Dermis microvascular lymphatic vessel endothelial cell (primary cell): Measurements from ENCODE around the gene SPPL2B. TPM values are rescaled to one million over a fixed set of nuclear protein-coding genes. Genes with fewer than 3 reads are reported as not detected.

ENCODE experiments used
- DNase-seq, 2 donors: peaks; one replicate each; pipeline versions ENCODE4 v3.0.0 to v3.0.0-alpha.2; 2010; ENCODE audit warnings: low read depth in 2 of 2
- total RNA-seq: library from RNA; depleted of rRNA; stranded (reverse); fragments of >200 nt; gene quantifications from 2 replicates; pipeline ENCODE4 v1.2.1, GENCODE V29; 2014

Gene SPPL2B
- total RNA-seq, 1 donor from 2014 or later, result 13.9 TPM

DNA sequence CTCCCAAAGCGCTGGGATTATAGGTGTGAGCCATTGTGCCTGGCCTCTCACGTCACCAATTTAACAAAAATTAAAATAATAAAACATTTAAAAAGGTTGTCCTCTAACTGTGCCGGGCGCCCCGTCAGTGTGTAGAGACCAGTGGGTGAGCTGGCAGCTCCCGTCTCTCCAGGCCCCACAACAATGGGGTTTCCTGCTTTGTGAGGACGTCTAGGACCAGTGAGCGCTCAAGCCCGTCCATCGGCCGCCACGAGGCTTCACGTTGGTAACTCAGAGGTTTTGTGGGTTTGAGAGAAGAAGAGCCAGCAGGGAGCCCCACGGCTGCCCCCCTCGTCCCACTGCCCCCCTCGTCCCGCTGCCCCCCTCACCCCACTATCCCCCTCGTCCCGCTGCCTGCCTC lies 4.8 kb upstream of the SPPL2B start:
- DNase-seq, result no peak

DNA sequence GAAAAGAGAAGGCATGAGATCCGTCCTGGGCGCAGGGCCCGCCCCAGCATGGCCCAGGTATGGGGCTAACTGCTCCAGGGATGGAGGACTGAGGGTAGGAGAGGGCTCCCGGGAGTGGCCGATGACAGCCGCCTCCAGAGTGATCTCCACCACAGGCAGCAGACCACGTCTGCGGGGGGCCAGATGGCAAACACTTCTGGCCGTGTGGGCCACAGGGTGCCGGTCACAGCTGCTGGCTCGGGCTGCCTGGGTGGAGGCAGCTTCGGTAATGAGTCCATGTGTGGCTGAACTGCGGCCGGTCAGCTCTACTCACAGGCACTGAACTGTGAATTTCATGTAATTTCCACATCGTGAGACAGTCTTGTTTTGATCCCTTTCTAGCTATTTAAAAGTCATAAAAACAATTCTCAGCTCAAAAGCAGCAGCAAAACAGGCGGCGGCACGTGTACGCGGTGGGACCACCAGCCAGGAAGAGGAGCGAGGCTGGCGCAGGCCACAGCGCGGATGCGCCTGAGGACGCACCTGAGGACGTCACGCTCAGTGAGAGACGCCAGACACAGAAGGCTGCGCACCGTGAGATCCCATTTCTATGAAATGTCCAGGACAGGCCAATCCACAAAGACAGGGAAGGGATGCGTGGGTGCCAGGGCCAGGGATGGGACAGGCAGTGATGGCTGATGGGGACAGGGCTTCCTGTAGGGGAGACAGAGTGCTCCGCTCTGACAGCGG lies 4.1 kb upstream of the SPPL2B start:
- DNase-seq, result no peak

DNA sequence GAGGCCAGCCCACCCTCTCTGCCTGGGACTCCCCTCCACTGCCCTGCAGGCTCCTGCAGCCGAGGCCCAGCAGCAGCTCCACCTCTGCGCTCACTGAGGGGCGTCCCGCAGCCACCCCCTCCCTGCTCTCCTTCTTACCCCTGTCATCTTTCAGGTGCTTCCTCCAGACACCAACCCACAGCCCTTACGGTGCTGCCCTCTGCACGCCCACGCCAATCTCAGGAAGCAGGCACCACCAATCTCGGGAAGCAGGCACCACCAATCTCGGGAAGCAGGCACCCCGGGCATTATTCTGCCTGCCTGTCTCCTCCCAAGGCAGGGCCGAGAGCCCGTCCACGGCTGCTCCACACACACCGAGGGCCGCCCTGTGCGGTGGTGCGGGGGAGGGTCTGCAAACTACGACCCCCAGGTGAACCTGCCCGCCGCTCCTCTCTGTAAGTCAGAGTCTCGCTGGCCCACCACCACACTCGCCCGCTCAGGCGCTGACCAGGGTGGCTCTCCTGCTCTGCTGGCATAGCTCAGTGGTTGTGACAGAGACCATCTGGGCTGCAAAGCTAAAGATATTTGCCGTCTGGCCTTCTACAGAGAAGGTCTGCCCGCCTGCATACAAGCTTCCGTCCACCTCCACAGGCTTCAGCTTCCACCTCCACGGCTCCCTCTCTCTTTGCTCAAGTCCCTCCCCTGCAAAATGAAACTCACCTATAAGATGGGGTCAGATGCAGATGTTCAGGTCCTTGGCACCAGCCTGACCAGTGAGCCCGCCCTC lies 3.0 kb upstream of the SPPL2B start:
- DNase-seq, result no peak

DNA sequence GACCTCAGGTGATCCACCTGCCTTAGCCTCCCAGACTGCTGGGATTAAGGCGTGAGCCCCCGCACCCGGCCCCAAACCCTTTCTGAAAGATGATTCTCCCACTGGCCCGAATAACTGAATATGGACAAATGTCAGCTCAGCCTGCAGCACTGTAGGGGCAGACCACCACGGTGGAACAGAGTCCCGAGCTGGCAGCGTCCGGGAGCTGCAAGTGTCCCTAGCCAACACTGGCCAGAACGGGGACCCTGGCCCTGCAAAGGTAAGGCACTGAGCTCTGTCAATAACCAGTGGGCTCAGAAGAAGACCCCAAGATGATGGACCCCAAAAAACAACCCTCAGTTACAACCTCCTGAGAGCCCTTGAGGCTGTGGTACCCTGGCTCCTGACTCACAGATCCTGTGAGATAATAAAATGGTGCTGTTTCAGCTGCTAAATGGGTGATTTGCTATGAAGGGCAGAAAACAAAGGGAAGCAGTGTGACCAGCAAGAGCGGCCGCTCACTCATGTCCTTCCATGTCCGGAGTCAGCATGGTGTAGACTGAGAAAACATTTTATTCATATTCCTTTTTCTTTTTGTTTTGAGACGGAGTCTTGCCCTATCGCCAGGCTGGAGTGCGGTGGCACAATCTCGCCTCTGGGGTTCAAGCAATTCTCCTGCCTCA lies 1.7 kb upstream of the SPPL2B start:
- DNase-seq, result no peak

DNA sequence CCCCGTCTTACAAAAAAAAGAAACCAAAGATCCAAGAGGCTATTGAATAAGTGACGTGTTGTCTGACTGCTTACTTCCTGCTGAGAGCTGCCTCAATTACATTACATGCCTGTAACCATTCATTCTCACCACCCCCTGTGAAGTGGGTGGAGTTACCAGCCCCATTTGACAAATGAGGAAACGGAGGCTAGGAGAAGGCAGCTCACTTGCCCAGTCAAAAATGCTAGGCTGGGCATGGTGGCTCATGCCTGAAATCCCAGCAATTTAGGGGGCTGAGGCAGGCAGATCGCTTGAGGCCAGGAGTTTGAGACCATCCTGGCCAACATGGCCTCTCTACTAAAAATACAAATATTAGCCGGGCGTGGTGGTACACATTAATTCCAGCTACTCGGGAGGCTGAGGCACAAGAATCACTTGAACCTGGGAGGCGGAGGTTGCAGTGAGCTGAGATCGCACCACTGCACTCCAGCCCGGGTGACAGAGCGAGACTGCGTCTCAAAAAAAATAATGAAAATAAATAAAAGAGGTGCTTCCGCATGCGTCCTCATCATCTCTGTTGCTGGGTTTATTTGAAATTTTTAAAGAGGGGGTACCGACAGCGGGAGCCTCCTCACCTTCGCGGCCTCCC lies 597 bp upstream of the SPPL2B start:
- DNase-seq, result peak; percentile 71 to 95

DNA sequence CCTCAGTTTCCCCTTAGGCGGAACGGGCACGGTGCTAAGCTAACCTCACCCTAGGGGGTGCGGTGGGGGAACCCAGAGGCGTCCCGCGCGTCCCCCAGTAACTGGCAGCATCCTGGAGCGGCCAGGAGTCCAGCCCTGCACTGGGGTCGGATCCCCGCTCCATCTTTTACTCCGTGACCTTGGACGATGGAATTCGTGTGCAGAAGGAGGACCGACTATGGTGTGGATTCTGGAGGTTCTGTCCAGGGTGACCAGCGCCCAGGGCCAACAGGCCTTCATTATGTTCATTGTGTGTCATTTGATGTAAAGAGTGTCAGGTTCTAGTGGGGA lies 630 bp downstream of the SPPL2B start:
- DNase-seq, result no peak

DNA sequence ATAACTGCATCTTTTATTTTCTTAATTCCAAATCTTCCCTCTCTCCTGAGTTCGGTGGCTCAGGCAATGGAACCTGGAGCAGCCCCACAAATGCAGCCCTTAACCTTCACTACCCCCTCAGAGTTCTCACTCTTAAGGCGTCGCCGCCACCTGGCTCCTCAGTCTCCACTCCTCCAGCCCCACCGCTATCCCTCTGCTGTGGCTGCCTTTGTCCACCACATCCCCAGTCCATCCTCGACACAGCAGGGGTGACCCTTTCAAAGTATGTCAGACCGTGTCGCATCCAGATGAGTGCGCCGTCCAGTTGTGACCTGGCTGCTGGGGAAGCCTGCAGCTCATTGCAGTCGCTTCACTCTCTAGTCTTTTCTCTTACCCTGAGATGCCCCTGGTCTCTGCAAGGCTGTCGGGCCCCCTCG lies 1.0 kb downstream of the SPPL2B start:
- no peak for DNase-seq

DNA sequence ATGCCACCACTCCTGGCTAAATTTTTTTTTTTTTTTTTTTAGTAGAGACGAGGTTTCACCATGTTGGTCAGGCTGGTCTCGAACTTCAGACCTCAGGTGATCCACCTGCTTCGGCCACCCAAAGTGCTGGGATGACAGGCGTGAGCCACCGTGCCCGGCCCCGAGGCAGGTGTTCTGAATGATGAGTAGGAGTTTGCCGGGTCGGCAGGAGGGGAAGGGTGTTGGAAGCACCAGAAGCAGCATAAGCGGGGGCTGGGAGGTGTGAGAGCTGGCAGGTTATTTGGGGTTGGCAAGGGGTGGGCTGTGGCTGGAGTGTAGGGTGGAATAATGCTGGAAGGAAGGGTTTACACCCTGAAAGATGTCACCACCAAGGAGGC lies 1.8 kb downstream of the SPPL2B start:
- DNase-seq, result no peak

DNA sequence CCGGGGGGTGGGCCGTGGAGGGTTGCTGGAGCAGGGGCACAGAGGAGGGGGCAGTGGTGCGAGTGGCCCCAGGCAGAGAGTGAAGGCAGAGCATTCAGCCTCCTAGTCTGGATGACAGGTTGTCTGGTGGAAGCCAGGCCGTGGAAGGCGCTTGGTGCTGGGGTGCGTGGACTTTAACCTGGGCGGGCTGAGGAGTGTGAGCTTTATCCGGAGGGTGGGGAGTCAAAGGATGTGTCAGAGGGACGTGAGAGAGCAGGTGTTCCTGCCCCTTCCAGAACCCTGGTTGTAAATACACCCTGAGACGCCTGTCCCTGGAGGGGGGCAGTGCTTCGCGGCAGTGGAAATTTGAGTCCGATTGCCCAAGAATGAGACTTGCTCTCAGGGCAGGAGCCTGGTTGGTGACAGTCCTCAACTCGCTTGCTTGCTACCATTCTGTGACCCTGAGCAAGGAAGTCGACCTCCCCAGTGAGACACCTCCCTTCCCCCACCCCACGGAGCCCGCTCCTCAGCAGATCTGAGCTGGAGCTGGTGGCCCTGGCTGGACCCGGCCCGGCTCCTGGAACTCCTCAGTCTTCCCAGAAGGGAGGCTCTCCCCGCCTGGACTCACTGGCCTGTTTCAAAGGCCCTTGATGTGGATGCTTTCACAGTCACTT lies 2.3 kb downstream of the SPPL2B start:
- no peak for DNase-seq

DNA sequence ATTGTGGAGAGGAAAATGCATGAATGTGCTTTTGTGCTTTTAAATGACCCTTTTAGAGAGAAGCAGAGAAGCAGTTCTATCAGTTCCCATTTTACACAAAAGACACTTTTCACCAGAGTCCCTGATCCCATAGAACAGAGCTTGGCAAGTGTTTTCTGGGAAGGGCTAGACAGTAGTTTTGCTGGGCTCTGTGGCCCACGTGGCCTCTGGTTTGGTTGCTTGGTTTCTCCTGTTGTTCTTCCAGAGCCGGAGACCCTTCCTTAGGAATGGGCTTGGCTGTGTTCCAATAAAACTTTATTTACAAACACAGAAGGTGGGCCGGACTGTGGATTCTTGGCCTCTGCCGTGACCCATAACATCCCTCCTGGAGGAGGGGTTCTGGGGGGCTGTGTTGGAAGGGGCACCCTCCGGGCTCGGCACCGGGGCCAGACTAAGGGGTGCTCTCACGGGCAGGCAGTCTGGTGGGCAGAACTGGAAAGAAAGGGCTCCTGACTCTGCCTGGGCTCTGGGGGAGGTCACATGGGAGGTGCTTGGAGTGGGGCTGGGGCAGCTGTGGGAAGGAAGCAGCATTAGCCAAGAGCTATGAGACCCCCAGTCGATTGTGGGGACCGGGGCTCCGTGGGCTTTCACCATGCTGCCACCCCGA lies 3.2 kb downstream of the SPPL2B start:
- DNase-seq, result no peak

DNA sequence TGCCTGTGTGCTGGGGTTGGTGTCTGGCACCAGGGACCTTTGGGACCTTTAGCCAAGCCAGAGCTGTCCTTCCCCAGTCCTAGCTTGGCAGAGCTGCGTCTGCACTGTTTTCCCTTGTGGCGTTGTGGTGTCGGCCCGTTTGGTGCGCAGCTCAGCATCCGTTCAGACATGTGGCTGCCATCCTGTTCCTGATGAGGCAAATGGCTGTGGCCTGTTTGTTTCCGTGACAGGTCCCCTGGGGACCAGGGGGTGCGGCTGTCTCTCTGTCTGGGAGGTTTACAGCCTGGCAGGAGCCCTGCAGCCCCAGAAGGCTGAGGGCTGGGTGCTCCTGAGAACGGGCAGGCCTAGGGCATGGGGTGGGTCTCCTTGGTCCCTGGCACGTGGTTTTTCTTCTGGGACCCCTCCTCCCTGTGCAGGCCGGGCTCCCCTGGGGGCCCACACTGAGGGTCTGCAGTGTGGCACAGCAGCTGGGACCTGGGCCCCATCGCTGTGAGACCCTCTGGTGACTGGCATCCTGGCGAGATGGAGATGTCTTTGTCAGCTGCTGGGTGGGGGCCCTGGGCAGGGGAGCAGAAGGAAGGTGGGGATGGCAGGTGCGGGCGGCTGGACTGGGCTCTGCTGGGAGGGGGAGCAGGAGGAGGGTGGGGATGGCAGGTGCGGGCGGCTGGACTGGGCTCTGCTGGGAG lies 4.0 kb downstream of the SPPL2B start:
- peak in 1 of 2 donors; percentile 22 for DNase-seq

DNA sequence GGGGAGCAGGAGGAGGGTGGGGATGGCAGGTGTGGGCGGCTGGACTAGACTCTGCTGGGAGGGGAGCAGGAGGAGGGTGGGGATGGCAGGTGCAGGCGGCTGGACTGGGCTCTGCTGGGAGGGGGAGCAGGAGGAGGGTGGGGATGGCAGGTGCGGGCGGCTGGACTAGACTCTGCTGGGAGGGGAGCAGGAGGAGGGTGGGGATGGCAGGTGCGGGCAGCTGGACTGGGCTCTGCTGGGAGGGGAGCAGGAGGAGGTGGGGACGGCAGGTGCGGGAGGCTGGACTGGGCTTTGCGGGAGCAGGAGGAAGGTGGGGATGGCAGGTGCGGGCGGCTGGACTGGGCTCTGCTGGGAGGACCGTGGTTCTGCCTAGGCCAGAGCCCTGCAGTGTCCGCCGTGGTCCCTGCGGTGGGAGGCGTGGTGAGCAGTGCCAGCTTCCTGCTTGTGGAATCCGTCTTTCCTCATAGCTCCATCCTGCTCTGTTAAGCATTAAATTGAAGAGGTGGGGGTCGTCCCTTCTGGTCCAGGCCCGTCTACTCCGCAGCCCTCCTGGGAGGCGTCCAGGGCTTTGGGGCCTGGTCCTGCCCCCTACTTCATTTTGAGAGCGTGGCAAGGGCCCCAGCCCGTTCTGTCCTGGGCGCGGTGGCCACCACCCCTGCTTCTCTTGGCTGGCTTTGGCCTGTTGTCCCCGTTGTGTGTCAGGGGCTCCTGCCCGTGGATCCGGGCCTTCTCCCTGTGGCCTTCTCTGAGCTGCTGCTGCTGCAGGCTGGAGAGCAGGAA lies 4.7 kb downstream of the SPPL2B start:
- DNase-seq, result no peak

DNA sequence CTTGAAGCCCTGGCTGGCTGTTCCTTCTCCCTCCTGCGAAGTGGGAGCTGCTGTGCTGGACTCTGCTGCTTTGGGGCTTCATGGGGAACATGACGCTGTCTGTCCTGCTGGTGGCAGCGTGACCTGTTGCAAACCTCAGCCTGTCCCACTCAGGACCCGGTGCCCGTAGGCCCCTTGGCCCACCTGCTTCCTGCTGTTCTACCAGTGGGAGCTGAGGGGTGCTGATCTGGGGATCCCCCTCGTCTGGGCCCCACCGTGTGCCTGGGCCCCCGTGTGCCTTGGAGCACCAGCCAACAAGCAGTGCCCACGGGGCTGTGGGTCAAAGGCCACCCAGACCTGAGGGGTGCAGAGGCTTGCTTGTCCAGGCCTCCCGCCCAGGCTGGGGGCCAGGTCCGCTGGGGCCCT lies 5.3 kb downstream of the SPPL2B start:
- no peak for DNase-seq

DNA sequence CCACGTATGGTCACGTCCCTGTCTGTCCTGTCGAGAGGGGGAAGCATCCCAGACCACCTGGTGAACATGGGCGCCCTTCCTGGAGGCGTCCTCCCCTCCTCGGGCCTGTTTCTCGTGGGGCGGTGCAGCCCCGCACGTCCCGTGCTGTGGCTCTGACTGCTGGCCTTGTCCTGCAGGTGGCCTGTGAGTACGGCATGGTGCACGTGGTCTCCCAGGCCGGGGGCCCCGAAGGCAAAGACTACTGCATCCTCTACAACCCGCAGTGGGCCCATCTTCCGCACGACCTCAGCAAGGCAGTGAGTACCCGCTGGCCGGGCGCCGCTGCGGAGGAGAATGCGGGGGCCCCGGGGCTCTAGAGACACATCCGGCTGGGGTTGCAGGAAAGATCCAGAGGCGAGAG lies 5.9 kb downstream of the SPPL2B start:
- no peak for DNase-seq

DNA sequence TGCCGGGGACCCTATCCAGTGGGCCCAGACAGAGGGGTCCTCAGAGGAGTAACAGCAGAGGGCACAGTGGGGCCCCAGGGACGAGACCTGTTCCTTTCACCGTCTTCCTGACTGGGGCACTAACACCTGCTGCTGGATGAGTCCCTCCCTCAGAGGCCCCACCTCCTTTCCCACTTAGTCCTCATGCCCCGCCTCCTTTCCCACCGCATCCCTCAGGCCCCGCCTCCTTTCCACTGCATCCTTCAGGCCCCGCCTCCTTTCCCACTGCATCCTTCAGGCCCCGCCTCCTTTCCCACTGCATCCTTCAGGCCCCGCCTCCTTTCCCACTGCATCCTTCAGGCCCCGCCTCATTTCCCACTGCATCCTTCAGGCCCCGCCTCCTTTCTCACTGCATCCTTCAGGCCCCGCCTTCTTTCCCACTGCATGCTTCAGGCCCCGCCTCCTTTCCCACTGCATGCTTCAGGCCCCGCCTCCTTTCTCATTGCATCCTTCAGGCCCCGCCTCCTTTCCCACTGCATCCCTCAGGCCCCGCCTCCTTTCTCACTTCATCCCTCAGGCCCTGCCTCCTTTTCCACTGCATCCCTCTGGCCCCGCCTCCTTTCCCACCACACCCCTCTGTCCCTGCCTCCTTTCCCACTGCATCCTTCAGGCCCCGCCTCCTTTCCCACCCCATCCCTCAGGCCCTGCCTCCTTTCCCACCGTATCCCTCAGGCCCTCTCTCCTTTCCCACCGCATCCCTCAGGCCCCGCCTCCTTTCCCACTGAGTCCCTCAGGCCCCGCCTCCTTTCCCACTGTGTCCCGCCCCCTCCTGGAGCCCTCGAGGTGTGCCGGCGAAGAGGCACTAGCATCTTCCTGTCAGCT lies 6.7 kb downstream of the SPPL2B start:
- no peak for DNase-seq

DNA sequence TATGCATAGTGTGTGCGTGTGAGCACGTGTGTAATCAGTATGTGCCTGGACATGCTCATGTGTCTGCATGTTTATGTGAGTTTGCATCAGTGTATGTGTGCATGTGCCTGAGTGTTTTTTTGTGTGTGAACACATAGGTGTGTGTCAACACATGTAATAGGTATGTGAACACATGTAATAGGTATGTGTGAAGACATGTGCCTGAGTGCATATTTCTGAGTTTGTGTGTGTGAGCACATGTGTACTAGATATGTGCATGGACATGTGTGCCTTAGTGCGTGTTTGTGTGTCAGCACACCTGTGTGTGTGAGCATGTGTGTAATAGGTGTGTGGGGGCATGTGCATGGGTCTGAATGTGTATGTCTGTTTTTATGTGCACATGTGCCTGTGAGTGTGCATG lies 7.4 kb downstream of the SPPL2B start:
- DNase-seq, result no peak

DNA sequence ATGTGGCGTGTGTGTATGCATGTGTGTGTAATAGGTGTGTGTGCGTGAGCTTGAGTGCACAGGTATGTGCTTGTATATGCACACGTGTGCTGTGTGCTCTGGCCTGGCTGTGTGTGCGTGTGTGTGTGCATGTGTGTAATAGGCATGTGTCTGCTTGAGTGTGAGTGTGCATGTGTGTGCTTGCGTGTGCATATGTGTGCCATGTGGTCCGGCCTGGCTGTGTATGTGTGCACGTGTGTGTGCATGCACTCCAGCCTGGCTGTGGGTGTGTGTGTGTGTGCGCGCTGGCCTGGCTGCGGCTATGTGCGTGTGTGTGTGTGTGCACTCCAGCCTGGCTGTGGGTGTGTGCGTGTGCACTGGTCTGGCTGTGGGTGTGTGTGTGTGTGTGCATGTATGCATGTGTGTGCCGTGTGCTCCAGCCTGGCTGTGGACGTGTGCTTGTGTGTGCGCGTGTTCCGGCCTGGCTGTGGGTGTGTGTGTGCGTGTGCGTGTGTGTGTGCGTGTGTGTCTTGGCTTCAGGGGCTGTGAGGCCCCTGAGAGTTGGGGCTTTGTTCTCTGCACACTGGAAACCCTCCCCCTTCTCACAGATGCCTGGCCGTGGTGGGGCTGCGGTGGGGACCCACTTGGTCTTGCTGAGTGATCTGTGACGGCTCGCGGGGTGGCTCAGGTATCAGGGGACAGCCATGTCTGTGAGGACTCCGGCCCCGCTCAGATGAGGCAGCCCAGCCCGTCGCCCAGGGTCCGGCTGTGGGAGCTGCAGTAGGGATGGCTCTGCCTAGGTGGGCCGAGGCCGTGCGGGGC lies 8.2 kb downstream of the SPPL2B start:
- no peak for DNase-seq

DNA sequence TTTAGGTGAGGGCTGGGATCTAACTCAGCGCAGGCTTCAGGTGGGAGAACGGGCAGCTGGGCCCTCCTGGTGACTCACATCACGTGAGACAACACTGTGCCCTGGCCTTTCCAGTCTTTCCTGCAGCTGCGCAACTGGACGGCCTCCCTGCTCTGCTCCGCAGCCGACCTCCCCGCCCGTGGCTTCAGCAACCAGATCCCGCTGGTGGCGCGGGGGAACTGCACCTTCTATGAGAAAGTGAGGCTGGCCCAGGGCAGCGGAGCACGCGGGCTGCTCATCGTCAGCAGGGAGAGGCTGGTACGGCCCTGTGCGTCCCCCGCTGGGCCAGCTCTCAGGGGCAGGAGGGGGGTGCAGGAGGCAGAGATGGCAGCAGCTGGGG lies 8.8 kb downstream of the SPPL2B start:
- peak; percentile 23 to 28 for DNase-seq
